Coronary artery (tissue), 2 donors: ENCODE data around the gene SLC25A28.

Experiments
- DNase-seq: peaks from one replicate; pipeline ENCODE4 v3.0.0-alpha.2; 2017; ENCODE audit warnings: low spot score
- H3K27ac ChIP-seq, 2 donors: fragments of 200-600 bp; sonication (generic); one replicate each; pipeline ENCODE4 v1.5.1; 2016 to 2019
- H3K4me3 ChIP-seq: fragments of 200-600 bp; sonication (generic); 2 replicates; pipeline ENCODE4 v1.5.1; 2016; ENCODE audit warnings: mild to moderate bottlenecking, moderate library complexity
- CTCF ChIP-seq: fragments of 200-600 bp; sonication (generic); IDR thresholded peaks from one replicate; pipeline ENCODE4 v1.5.1; 2019; ENCODE audit warnings: antibody characterized with exemption

SLC25A28 gene

GRCh38 chr10:99612167-99612831 is 7.9 kb downstream of the SLC25A28 start:
- Histone ChIP-seq H3K4me3 (no peak overlapping the region), H3K27ac (no peak overlapping the region)
- peak; percentile 57 for TF ChIP-seq CTCF
- no peak for DNase-seq

- Histone ChIP-seq H3K4me3 (no peak overlapping the region), H3K27ac (no peak overlapping the region)
- no peak for TF ChIP-seq CTCF
- no peak for DNase-seq
Measured at GRCh38 chr10:99611326-99611725, 8.9 kb downstream of the SLC25A28 start.

GRCh38 chr10:99610221-99610620 is 10.0 kb downstream of the SLC25A28 start:
- H3K4me3 ChIP-seq = no peak overlapping the region
- H3K27ac ChIP-seq = no peak overlapping the region
- TF ChIP-seq CTCF = no peak

GRCh38 chr10:99609186-99609585 is 11.1 kb downstream of the SLC25A28 start:
- Histone ChIP-seq H3K27ac (no peak overlapping the region), H3K4me3 (no peak overlapping the region)
- TF ChIP-seq CTCF = no peak
- no peak for DNase-seq

More at GRCh38 chr10:99610221-99610620, 10.0 kb downstream of the SLC25A28 start:
- no peak for DNase-seq

- no peak for DNase-seq
- no peak for TF ChIP-seq CTCF
- no peak overlapping the region for H3K27ac ChIP-seq
- no peak overlapping the region for H3K4me3 ChIP-seq
Measured at GRCh38 chr10:99605351-99605750, 14.9 kb downstream of the SLC25A28 start.

GRCh38 chr10:99604862-99605261 is 15.4 kb downstream of the SLC25A28 start:
- H3K27ac ChIP-seq = no peak overlapping the region
- no peak for TF ChIP-seq CTCF
- H3K4me3 ChIP-seq = no peak overlapping the region
- DNase-seq = no peak

- no peak overlapping the region for H3K27ac ChIP-seq
- peak; percentile 33 for DNase-seq
- no peak overlapping the region for H3K4me3 ChIP-seq
- no peak for TF ChIP-seq CTCF
Measured at GRCh38 chr10:99598781-99599509, 21.3 kb downstream of the SLC25A28 start.
